Measurements from ENCODE around the gene CHKA.
"Not testable (repeated sequence)": the region's sequence is repeated elsewhere in the genome, so short reads cannot be mapped to it uniquely, and the experiment has no call there.

Gene CHKA

DNA sequence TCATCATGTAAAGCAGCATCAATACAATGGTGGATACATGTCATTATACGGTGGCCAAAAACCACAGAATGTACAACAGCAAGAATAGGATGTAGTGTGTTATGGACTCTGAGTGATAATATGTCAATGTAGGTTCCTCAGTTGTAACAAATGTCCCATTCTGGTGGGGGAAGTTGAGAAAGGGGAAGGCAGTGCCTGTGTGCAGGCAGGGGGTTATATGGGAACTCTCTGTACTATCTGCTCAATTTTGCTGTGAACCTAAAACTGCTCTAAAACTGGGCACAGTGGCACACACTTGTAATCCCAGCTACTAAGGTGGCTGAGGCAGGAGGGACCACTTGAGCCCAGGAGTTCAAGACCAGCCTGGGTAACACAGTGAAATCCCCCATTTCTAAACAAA lies 5.9 kb downstream of the CHKA start:
- DNase-seq (ENCODE audit: low spot score), result no peak

DNA sequence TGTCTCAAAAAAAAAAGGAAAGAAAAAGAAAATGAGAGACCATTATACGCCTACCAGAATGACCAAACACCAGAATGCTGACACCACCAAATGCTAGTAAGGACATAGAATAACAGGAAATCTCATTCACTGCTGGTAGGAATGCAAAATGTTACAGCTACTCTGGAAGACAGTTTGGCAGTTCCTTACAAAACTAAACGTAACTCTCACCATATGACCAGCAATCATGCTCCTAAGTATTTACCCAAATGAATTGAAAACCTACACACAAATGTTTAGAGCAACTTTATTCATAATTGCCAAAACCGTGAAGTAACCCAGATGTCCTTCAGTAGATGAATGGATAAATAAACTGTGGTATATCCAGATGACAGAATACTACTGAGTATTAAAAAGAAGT lies 7.2 kb downstream of the CHKA start:
- no peak for DNase-seq (ENCODE audit: low spot score)

DNA sequence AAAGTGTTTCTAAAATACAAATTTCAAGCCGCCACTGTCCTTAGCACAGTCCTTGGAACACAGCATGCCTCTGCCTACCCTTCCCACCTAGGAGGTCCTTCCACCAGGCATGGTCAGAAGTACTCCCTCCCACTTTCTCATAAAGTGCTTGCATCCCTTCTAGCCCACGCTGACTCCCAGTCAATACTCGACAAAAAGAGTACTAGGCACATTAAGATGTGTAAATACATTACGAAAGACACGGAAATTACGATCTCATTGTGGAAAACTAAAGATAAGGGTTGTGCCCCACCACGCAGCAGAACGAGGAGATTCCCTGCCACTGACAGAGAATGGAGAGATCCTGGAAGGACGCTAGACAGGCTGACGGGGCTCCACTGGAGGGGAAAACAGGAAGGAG lies 13.5 kb downstream of the CHKA start:
- no peak for DNase-seq (ENCODE audit: low spot score)

DNA sequence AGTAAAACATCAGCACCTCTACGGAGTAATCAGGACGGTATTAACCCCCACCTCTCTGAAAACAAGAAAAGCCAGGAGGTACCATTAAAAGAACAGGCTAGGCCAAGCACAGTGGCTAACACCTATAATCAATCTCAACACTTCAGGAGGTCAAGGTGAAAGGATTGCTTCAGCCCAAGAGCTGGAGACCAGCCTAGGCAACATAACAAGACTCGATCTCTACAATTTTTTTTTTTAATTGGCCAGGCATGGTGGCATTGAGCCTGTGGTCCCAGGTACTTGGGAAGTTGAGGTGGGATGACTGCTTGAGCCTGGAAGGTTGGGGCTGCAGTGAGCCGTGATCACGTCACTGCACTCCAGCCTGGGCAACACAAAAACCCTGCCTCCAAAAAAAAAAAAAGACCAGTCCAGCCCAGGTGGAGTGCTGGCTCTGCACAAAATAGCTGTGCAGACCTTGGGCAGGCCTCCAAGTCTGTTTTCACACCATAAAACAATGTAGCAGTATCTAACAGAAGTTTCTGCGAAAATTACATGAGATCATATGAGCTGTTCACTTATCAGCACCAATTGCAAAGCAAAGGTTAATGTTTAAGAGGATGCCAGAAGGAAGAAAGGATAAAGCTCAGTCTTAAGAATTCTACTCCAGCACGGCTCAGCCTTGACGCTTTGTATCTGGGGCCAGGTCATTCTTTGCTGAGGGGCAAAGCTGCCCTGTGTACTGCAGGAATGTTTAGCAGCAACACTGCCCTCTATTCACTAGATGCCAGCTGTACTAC lies 14.8 kb downstream of the CHKA start:
- no peak for DNase-seq (ENCODE audit: low spot score)

DNA sequence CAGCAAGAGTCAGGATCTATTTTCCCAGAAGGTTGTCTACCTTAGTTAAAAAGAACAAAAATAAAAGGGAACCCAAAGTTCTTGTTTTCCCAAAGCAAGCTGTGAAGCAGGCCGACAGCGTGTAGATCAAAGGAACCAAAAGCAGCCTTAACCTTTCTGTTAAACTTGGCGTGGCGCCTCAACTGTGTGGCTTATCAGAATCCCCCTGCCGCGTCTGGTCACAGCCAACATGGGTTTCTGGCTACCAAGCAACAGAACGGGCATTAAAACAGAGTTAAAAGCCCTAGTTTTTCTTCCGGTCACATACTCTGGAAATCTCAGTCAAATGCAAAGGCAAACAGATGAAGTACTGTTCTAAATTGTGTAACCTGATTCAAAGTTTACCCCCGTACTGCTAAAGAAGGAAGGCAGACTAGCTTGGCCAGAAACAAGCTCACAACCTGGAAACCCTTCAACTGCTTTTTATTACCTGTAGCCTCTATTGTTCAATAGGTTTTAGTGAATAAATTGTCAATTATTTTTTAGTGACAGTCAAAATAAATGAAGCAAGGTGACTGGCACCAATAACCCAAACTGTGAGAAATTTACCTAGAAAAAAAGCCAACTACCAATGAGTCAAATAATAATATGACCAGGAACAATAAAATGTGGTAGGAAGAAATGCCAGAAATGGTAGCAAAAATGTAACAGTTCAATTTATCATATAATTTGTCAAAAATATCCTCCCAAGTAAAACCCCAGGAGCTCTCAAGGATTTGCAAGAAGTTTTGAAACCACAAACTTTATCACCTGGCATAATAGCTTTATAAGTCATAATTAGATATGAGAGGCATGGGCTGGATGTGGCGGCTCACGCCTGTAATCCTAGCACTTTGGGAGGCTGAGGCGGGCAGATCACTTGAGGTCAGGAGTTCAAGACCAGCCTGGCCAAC lies 21.4 kb downstream of the CHKA start:
- DNase-seq (ENCODE audit: low spot score), result no peak

DNA sequence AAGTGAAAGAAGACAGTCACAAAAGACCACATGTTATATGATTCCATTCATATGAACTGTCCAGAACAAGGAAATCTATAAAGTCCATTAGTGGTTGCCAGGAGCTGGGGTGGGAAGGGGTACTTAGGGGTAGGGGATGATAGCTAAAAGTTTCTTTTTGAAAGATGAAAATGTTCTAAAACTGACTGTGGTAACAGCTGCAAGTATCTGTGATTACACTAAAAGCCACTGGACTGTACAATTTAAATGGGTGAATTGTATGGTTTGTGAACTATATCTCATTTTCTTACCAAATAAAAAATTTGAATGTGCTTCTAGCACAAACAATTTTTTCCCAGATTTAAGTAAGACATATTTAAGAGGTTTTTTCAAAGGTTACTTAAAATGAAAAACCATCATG lies 22.1 kb downstream of the CHKA start:
- no peak for DNase-seq (ENCODE audit: low spot score)

DNA sequence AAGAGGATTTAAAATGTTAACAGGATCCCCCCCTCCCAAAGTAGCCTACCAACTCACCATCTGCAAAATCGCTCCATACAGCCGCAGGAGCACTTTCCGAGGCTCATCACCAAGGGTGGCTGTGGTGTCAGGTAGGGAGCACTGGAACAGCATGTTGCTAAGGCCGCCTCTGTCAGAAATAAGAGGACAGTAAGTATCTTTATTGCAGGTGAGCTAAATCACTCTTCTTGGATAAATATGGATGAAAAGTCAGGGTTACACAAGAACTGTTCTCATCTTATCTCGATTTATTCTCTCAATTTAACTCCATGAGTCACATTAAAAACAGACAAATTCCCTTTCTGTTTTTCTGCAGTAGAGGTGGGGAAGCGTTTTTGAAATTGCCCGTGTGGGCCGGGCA lies 24.2 kb downstream of the CHKA start:
- DNase-seq (ENCODE audit: low spot score), result no peak

DNA sequence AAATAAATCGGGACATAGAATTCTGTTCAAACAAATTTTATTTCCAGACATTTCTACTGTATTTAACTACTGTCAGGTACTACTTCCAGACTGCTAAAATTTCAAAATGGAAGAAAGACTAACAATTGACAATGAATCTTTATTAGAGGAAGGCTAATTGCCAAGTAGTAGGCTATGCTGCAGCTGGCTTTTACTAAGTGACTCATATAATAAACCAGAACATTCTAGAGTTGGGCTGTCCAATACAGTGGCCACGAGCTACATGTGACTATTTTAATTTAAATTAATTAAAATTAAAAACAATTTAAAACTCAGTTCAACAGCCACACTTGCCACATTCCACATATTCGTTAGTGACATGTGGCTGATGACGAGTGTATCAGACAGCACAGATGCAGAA lies 27.6 kb downstream of the CHKA start:
- no peak for DNase-seq (ENCODE audit: low spot score)

DNA sequence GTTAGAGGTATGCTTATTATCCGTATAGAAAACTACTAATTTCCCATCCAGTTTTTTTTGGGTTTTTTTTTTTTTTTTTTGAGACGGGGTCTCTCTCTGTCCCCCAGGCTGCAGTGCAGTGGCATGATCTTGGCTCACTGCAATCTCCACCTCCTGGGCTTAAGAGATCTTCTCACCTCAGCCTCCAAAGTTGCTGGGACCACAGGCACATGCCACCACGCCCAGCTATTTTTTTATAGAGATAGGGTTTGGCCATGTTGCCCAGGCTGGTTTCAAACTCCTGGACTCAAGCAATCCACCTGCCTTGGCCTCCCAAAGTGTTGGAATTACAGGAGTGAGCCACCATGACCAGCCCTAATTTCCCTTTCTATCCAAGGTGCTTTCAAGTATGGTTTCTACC lies 28.2 kb downstream of the CHKA start:
- DNase-seq (ENCODE audit: low spot score), result not testable (repeated sequence)

DNA sequence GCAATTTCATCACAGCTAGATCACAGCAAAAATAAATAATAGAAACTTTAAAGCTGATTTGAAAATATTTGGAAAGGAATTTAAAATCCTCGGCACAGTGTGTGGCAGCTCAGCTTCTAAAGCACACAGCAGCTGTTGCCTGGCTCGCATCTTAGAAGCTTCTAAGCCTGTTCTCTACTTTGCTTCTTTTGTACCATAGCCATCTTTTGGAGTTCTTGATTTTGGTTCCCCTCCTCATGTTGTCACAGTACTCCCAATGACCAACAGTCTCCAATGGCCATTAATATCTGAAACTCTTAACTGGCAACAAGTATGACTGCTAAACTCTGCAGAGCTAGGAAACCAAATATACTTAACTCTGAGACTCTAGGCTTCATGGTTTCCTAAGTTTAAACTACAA lies 28.8 kb downstream of the CHKA start:
- DNase-seq (ENCODE audit: low spot score), result no peak

DNA sequence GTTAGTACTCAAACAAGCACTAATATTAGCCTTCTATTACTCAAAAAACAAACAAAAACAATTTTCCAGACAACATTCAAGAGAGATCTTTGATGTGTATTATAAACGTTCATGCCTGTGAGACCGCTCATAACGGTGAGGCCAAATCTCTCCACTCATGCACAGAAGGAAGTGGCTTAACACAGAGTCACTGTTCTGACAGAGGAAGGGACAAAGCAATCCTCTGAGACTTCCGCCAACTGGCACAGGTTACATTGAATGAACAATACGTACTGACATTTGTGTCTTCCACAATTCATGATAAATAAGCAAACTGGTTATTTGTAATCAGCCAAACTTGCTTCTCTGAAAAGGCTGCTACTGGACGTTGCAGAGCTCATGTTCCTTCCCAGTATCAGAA lies 30.5 kb downstream of the CHKA start:
- no peak for DNase-seq (ENCODE audit: low spot score)

DNA sequence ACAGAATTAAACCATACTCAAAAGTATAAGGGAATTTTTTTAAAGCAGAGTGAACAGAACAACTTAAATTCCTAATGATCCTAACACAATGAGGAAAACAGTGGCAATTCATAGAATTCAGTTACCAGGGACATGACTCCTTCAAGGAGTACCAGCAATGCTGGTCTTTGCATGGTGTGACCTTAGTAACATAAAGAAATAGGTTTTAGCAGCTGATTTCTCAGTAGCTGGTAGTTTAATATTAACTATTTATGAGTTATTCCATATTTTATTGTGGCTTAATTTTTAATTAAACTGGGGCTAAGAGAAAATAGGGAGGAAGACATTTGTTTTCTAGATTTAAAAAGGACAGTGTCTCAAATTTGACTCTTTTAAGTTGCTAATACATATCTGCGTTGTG lies 30.9 kb downstream of the CHKA start:
- DNase-seq (ENCODE audit: low spot score), result no peak

DNA sequence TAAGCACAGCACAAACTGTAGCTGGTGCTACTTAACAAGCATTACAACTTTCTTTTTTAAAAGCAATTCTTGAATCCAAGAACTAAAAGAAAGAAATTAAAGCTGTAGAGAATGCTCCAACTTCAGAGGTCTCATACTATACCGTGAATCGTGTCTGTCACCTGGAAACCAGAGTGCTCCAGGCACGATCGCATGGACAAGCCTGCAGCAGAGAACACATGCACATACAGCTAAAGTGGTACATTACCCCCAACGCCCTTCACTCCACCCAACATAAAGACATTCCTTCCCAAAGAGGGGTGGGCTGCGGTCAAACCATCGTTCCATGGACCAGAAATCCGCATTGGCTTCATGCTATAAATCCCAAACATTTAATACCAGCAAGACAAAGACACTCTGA lies 31.5 kb downstream of the CHKA start:
- DNase-seq (ENCODE audit: low spot score), result no peak

DNA sequence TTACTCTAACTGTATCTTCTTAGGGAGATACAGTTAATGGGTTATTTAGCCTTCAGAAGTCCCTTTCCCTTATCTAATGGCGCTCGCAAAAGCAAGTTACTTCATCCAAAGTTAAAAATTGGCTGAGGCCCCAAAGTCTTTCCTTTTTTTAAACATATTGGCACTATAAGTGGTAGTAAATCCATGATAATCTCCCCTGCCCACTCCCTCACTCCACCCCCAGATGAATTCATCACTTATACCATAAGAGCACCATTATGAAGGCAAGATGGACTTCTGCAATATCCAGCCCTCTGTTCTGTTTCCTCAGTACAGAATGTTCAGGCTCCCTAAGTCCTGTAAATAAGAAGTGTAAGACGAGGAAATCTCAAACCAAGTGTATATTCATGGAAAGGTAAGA lies 37.7 kb downstream of the CHKA start:
- DNase-seq (ENCODE audit: low spot score), result no peak

DNA sequence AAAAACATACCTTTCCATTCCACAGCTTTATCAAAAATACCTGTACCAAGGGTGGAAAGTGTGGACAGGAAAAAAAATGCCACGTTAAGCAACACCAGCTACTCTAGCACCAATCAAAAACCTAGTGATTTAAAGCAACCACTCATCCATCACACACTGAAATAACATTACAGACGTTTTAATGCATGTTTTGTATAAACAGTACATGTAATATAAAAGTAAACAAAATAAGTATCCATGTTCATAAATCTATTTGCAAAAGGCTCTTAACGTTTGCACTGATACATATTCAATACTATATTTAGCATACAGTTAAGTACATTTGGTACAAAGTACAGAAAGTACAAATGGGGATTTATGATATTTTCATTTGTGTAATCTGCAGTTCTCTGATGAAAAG lies 38.7 kb downstream of the CHKA start:
- no peak for DNase-seq (ENCODE audit: low spot score)

DNA sequence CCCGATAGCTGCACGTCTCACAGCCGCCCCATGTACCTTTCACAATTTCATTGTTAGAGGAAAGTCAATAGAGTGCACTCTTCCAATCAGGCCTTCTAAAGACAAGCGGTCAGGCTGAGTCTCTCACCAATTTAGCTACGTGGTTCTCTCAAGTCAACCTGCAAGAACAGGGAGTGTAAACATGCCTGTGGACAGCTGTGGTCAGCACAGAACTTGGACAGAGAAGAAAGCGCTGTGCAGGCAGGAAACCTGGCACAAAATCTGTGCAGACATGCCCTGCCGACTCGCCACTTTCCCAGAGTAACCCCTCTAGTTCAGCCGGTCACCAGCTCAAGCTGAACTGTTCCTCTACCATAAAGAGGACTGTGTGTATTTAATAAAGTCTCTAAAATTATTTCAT lies 39.5 kb downstream of the CHKA start:
- no peak for DNase-seq (ENCODE audit: low spot score)

DNA sequence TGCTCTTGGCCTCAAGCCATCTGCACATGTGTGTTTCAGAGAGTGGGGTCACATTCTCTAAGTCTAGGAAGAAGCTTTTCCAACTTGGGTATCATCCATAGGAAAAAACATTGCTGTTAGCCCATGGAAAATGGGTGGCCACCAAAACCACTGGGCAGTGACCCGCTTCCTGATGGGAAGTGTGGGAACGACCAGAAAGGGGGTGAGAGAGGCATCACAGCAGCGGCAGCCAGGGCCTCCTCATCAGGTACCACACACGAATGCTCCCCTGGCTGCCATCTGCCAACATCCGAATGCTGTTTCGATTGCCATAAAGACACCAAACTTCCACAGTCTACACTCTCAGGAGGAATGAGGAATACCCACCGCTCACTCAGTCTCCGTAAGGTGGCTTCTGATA lies 40.3 kb downstream of the CHKA start:
- DNase-seq (ENCODE audit: low spot score), result no peak

DNA sequence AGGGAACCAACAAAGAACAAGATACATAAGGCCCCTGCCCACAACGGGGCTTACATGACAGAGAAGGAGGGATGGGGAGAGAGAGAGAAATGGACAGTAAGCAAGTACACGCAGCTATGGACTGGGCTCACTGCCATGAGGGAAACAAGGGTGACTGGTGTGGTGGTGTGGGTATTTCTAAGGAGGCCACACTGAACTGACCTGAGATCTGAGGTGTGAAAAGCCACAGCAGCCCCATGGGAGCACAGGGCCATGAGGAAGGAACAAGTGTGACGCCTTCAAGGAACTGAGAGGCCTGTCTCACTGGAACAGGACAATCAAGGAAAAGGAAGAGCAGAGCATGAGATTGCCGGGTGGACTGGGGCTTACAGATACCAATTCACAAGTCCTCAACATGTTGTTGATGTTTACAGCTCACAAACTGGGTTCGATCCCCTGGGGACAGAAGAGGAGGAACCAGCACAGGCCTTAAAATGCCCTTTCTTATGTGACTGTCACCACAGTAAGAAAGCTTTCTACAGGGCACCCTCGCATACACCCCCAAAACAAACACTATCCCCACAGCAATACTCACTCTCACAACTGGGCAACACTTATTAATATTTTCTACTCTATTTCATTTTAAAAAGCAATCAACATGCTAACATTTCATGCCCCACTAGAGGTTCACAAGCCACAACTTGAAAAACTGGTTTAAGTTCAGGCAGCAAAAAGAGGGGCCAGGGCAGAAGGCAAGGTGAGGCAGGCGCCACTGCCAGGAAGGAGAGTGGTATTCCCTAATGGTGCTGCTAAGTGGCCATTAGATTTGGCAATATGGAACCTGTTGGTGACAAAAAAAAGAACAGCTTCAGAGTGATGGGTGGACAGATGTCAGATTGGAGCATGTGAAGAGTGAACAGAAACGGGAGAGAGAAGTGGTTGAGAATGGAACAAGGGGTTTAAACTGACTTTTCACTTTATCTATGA lies 43.3 kb downstream of the CHKA start:
- DNase-seq (ENCODE audit: low spot score), result no peak

DNA sequence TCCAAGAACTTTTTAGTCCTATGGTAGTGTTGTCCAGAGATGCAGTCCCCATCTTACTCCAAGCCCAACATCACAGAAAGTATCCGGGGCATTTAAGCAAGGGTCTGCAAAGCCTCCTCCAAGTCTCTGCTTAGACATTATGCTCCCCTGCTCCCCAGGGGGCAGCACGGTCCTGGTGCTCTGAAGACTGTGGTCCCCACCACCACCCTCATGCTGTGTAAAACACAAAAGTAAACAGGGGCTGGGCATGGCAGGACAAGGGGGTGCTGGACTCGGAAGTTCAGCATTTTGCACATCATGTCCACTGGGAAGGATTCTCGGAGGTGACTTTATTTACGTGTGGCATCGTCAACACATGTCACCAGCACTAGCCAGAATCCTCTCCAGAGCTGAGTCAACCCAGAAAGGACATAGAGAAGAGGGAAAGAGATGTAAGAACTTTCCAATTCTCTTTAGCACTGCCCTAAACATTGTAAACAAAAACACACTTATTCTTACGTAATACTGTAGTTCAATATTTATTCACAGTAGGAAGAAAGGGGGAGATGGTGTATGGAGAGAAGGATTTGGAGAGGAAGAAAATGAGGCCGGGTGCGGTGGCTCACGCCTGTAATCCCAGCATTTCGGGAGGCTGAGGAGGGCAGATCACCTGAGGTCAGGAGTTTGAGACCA lies 44.7 kb downstream of the CHKA start:
- DNase-seq (ENCODE audit: low spot score), result no peak

DNA sequence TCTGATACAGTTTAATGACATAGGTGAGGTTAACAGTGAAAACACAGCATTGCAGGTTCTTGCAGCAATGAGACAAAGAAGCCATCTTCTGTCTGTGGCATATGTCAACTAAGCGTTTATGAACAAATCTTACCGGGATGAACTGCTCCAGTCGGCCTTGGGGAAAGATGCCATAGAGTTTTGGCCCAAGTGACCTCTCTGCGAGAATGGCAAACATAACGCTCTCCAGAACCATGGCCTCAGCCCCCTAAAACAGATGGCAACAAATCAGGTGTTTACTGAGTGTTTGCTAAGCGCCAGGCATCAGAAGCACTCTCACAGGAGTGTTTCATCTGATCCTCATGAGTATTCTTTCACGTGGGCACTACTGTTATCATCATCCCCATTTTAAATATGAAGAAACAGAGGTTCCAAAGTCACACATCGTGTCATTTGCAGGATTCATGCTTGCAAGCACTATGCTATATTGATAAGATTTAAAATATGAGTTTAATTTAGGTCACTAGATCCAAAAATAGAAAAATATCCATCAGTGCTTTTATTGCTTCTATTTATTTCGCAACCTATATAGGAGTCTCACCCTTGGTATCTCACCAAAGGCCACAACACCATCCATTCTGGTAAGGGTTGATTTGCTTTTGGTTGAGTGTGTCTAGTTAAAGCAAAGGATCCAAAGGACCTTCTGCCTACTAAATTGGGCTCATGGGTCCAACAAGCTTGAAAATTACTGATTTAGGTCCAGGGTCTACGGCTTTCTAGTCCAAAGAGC lies 46.4 kb downstream of the CHKA start:
- DNase-seq (ENCODE audit: low spot score), result no peak

Measured in AG20443 (cell line).